Mesodermal cell (in vitro differentiated cells): ENCODE measurements around the gene F13B.
"Not testable (repeated sequence)": the region's sequence is repeated elsewhere in the genome, so short reads cannot be mapped to it uniquely, and the experiment has no call there.

Experiments
- H3K27ac ChIP-seq: 2 replicates; pipeline ENCODE4 v1.7.0; 2013; ENCODE audit warnings: mild to moderate bottlenecking, low read depth, low read length, moderate library complexity; ENCODE audit not compliant: severe bottlenecking
- H3K36me3 ChIP-seq: 2 replicates; pipeline ENCODE4 v1.7.1; 2013; ENCODE audit warnings: mild to moderate bottlenecking, low read length, moderate library complexity; ENCODE audit not compliant: control insufficient read depth, insufficient read depth
- H3K4me1 ChIP-seq: one replicate; pipeline ENCODE4 v1.7.1; 2013; ENCODE audit warnings: mild to moderate bottlenecking, low read length; ENCODE audit not compliant: insufficient read depth, control insufficient read depth, poor library complexity, severe bottlenecking
- H3K4me3 ChIP-seq: 2 replicates; pipeline ENCODE4 v1.7.0; 2013; ENCODE audit warnings: low read length, control low read depth, mild to moderate bottlenecking; ENCODE audit not compliant: insufficient read depth, poor library complexity, severe bottlenecking; ENCODE audit errors: extremely low read depth
- H3K9me3 ChIP-seq: 2 replicates; pipeline ENCODE4 v1.7.1; 2013; ENCODE audit warnings: mild to moderate bottlenecking, low read length, moderate library complexity; ENCODE audit not compliant: control insufficient read depth
- WGBS, 2 experiments: methylation state at CpG; one replicate each; pipeline ENCODE4 v1.1.5; 2013; ENCODE audit warnings: missing lambda C conversion rate in 2 of 2; ENCODE audit not compliant: insufficient coverage in 2 of 2; 5-methylcytosine and 5-hydroxymethylcytosine counted together

The F13B gene

DNA sequence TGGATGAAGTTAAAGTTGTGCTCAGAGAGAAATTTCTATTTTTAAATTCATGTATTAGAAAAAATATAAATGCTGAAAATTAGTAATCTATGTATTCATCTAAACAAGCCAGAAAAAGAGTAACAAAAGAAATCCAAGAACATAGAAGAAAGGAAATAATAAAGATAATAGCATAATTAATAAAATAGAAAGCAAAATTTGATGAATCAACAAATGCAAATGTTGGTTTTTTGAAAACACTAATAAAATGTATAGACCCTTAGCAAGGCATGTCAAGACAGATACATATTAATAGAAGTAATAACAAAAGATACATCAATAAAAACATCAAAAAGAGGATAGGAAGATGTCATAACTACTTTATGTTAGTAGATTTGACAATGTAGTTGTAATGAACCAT is 18.0 kb downstream of the F13B start:
- Histone ChIP-seq H3K9me3 (no peaks in the 10 kb centered on the region), H3K36me3 (no peaks in the 10 kb centered on the region), H3K4me3 (no peak overlapping the region), H3K4me1 (no peaks in the 10 kb centered on the region), H3K27ac (no peak overlapping the region)

DNA sequence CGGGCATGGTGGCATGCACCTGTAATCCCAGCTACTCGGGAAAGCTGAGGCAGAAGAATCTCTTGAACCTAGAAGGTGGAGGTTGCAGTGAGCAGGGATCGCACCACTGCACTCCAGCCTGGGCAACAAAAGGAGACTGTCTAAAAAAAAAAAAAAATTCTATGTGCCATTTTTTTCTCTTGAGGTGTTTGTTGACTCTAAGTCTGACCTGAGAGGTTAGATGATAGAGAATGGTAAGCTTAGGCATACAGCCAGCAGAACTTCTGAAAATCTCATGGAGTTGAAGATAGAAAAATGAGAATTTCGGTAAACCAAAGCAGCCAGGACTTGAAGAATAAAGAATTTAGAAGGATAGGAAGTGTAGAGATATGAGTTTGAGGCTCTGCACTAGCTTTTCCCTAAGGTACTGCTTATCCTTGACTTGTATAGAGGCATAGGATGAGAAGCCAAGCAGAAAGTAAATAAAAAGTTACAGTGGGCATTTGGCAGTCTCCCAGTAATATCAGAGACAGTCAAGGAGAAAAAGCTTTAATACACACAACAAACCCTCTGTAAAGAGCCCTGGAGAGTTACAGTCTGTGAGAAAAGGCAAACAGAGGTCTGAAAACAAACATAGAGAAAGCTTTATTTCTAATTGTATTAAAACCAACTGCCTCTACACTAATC is 24.3 kb downstream of the F13B start:
- no peaks in the 10 kb centered on the region for H3K36me3 ChIP-seq
- 43 to 83% methylated on average over 1 to 2 of the region's 4 CpGs for WGBS, 2 experiments
- no peaks in the 10 kb centered on the region for H3K9me3 ChIP-seq
- no peaks in the 10 kb centered on the region for H3K4me1 ChIP-seq
- H3K4me3 ChIP-seq = no peak overlapping the region
- no peak overlapping the region for H3K27ac ChIP-seq

DNA sequence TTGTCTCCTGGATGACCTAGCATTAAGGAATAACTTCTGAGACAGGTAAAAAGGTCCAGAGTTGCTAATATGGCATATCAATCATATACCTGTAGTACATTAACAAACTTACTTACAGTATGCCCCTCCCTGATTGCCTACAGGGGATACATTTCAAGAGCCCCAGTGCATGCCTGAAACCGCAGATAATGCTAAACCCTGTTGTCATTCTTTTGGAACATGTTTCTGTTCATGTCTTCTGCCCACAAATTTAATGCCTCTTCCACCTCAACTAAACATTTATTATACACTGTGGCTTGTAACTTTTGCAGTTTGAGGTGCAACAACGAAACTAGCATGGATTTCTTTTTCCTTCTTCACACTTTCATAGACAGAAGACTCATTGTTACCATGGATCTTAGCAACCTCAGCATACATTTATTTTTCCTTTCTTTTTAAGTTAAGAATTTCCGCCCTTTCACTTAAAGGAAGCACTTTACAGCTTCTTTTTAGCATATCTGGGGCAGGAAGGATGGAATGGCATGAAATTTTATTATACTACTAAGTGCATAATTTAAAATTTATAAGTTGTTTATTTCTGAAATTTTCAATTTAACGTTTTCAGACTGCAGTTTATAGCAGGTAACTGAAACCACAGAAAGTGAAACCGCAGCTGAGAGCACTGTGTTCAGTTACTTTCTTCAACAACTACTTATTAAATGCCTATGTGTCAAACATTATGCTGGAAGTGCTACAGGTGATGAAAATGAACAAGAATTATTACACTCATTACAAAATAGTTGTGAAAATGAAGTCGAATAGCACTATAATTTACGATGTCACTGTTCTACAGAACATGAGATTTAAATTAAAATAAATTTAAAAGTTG is 25.3 kb downstream of the F13B start:
- Histone ChIP-seq H3K4me1 (no peaks in the 10 kb centered on the region), H3K27ac (no peak overlapping the region), H3K36me3 (no peaks in the 10 kb centered on the region), H3K9me3 (no peaks in the 10 kb centered on the region), H3K4me3 (no peak overlapping the region)
- WGBS, 2 experiments = 88 to 100% methylated on average over 2 of the region's 7 CpGs

DNA sequence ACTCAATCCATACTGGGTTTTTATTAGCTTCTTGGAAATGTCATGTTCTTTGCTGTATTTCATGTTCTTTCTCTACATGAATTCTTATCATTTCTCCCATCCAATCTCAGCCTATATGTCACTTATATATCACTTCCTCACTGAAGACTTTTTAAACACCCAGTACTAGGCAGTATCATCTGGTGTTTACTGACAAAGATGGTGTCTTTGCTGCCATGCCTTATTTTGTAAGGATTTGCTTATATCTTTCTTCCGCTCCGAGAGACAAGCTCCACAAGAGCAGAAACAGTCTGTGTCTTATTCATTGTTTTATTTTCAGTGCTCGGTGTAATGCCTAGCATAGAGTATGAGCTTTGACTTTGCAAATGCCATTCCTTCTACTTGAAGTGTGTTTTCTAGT is 30.2 kb downstream of the F13B start:
- Histone ChIP-seq H3K9me3 (no peaks in the 10 kb centered on the region), H3K27ac (no peak overlapping the region), H3K36me3 (no peaks in the 10 kb centered on the region), H3K4me1 (no peaks in the 10 kb centered on the region), H3K4me3 (no peak overlapping the region)
- no CpG with 5 or more reads among the region's 3 CpGs for WGBS, 2 experiments

DNA sequence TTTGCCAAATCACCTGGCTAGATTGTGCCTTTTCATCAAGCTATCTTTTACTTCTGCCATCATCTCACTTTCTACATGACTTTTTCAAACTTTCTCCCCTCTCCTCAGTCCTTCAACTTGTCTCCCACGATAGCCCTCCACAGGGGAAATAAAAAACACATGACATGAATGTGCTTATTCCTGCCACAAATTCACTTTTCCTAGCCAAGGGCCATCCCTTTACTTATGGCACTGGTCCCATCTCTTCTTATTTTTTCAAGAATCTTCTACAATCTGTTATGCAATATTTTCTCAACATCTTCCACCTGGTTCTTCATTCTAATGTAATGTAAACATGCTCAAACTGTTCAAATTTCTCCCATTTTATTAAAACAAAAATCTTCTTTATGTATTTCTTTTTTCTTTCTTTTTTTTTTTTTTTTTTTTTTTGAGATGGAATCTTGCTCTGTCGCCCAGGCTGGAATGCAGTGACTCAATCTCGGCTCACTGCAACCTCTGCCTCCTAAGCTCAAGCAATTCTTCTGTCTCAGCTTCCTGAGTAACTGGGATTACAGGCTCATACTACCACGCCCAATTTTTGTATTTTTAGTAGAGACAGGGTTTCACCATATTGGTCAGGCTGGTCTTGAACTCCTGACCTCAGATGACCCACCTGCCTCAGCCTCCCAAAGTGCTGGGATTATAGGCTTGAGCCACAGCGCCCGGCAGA is 32.3 kb downstream of the F13B start:
- H3K4me3 ChIP-seq = not testable (repeated sequence)

DNA sequence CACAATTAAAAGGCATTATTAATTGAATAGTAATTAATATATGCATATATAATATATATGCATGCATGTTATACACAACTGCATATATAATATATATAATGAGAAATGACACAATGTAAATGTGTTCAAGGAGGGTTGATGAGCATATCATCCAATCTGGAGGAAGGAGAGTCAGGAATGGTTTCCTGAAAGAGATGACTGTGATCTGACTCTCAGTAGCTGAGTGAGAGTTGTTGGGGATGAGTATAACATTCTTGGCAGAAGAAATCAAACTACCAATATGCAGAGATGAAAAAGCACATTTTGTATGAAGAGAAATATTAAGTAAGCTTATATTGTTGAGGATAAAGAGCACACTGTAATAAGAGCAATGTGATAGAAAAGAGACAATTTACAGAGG is 37.3 kb downstream of the F13B start:
- Histone ChIP-seq H3K36me3 (no peaks in the 10 kb centered on the region), H3K4me1 (no peaks in the 10 kb centered on the region)

More for the DNA sequence above, 32.3 kb downstream of the F13B start:
- H3K9me3 ChIP-seq, H3K4me1 ChIP-seq, H3K27ac ChIP-seq, H3K36me3 ChIP-seq: not testable (repeated sequence)
- WGBS, 2 experiments = 82 to 92% methylated on average over 4 to 5 of the region's 6 CpGs

DNA sequence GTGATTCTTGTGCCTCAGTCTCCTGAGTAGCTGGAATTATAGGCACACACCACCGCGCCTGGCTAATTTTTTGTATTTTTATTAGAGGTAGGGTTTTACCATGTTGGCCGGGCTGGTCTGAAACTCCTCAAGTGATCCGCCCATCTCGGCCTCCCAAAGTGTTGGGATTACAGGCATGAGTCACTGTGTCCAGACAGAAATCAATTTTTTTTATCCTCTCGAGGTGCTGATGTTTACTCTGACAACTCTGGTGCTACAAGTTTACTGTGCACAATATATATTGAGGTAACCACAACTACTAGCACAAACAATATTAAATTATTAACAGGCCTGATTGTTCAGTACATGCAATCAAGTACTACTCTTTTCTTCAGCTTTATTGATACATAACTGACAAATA is 39.7 kb downstream of the F13B start:
- H3K27ac ChIP-seq = no peak overlapping the region
- H3K9me3 ChIP-seq = no peaks in the 10 kb centered on the region
- H3K36me3 ChIP-seq = no peaks in the 10 kb centered on the region
- WGBS, 2 experiments = 72 to 87% methylated on average over 4 to 5 of the region's 6 CpGs
- H3K4me3 ChIP-seq = no peak overlapping the region
- no peaks in the 10 kb centered on the region for H3K4me1 ChIP-seq

More for the DNA sequence above, 37.3 kb downstream of the F13B start:
- Histone ChIP-seq H3K27ac (no peak overlapping the region), H3K4me3 (no peak overlapping the region), H3K9me3 (no peaks in the 10 kb centered on the region)

DNA sequence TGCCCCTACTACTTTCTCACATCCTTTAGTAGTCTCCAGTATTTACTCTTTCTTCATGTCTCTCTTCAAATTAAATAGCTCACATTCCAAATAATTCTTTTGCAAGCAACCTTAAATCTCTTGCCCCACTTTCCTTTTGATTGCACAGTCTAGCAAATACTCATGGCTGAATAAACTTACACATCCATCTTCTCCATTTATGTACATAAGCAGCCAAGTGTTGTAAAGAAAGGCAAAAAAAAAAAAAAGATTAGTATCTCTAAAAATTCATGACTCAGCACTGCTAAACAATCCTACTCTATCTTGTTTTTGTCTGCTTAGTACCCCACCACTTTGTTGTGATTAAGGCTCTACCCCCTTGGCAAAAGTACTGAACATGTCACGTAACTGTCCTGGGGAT is 42.6 kb downstream of the F13B start:
- 100% methylated on average over 1 of the region's 1 CpG; no CpG with 5 or more reads in 1 of the 2 experiments for WGBS, 2 experiments
- no peaks in the 10 kb centered on the region for H3K36me3 ChIP-seq
- H3K27ac ChIP-seq = no peak overlapping the region
- H3K4me1 ChIP-seq = no peaks in the 10 kb centered on the region
- H3K4me3 ChIP-seq = no peak overlapping the region
- H3K9me3 ChIP-seq = no peaks in the 10 kb centered on the region

DNA sequence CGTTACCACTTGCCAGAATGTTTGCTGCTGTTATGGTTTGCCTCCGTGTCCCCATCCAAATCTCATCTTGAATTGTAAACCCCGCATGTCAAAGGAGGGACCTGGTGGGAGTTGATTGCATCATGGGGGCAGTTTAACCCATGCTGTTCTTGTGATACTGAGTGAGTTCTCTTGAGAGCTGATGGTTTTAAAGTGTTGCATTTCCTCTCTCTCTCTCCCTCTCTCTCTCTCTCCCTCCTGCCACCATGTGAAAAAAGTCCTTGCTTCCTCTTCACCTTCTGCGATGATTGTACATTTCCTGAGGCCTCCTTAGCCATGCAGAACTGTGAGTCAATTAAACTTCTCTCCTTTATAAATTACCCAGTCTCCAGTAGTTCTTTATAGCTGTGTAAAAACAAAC is 45.3 kb downstream of the F13B start:
- no peaks in the 10 kb centered on the region for H3K4me1 ChIP-seq
- H3K36me3 ChIP-seq = no peaks in the 10 kb centered on the region
- H3K9me3 ChIP-seq = no peaks in the 10 kb centered on the region
- H3K4me3 ChIP-seq = no peak overlapping the region
- WGBS, 2 experiments = 0 to 100% methylated on average over 1 of the region's 4 CpGs
- no peak overlapping the region for H3K27ac ChIP-seq

DNA sequence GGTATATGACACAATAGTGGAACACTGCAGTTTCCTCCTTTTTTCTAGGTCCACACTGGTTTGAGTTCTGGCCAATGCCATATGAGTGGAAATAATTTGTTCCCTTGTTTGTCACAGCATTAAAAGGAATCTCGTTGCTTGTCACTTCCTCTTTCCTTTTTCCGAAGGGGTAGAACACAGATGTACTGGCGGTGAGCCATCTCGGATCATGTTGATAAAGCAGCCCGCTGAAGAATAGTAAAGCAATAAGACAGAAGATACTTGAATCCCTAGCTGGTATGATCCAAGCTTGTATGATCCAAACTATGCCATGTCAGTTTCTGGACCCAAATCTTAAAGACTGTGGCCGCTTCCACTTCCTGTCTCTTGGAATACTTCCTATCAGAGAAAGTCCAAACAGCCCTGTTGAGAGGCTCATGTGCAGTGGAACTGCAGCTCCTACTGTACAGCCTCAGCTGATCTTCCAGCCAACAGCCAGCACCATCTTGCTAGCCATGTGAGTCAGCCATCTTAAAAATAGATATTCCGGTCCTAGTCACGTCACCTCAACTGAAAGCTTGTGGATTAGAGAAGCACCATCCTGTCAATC is 49.4 kb downstream of the F13B start:
- H3K4me1 ChIP-seq = no peaks in the 10 kb centered on the region
- no peak overlapping the region for H3K27ac ChIP-seq
- H3K9me3 ChIP-seq = no peaks in the 10 kb centered on the region
- no peak overlapping the region for H3K4me3 ChIP-seq
- no peaks in the 10 kb centered on the region for H3K36me3 ChIP-seq
- 90 to 96% methylated on average over 8 of the region's 8 CpGs for WGBS, 2 experiments
